ENCODE data around the gene SMAD2. TPM values are rescaled to one million over a fixed set of nuclear protein-coding genes. Genes with fewer than 3 reads are reported as not detected.

SMAD2 gene
- total and polyA plus RNA-seq, 2 experiments from 2014 or later = 52.4 to 77.7 TPM

GRCh38 chr18:47915930-47916329 is 14.5 kb downstream of the SMAD2 start:
- H3K9me3 ChIP-seq (ENCODE audit: low read depth) = no peaks in the 10 kb centered on the region
- no peak overlapping the region for H3K4me3 ChIP-seq
- H2AFZ ChIP-seq = no peak overlapping the region
- H3K9me2 ChIP-seq (ENCODE audit: insufficient read depth) = no peaks in the 10 kb centered on the region
- peaks cover 25% of the 10 kb centered on the region for H4K20me1 ChIP-seq (ENCODE audit: insufficient read depth)
- peaks cover 99% of the 10 kb centered on the region for H3K79me2 ChIP-seq (ENCODE audit: insufficient read depth)
- DNase-seq = no peak
- no peaks in the 10 kb centered on the region for H3K4me1 ChIP-seq (ENCODE audit: insufficient read depth)
- no peak overlapping the region for H3K9ac ChIP-seq
- no peak for TF ChIP-seq EZH2 (IDR thresholded peaks at IDR 0.05; ENCODE audit: insufficient read depth, poor library complexity, severe bottlenecking)
- no peak for TF ChIP-seq EZH2phosphoT487 (IDR thresholded peaks at IDR 0.05; ENCODE audit: insufficient read depth, low read depth)
- H3K27ac ChIP-seq = no peak overlapping the region
- no peaks in the 10 kb centered on the region for H3K27me3 ChIP-seq (replicated peaks; ENCODE audit: insufficient read depth)
- no peak overlapping the region for H3K4me2 ChIP-seq (ENCODE audit: unreplicated experiment)
- H3K36me3 ChIP-seq (ENCODE audit: low read depth) = no peaks in the 10 kb centered on the region
- no peaks in the 10 kb centered on the region for H3F3A ChIP-seq (ENCODE audit: insufficient read depth)
- WGBS, 2 experiments (ENCODE audit: low coverage in 1 of 2, low lambda C conversion rate in 2 of 2, missing lambda C conversion rate in 2 of 2) = 72 to 74% methylated on average over 3 of the region's 3 CpGs
- in situ Hi-C loops (cut with MboI) = no loop called here

DNA sequence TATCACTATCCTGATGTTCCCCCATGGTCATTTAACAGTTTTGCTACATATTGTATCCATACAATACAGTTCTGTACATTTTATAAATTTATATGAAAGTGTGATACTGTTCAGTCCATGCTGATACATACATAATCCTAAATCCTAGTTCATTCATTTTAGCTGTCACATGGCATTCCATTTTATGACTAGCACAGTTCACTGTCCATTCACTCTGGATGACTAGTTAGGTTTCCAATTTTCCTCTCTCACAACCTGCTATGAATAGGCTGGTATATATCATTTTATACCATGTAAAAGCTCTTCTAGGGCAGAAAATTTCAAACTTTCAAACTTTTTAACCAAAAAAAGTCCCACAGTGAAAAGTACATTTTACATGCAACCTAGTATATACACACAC is 15.2 kb downstream of the SMAD2 start:
- H2AFZ ChIP-seq = no peak overlapping the region
- H3K36me3 ChIP-seq (ENCODE audit: low read depth) = no peaks in the 10 kb centered on the region
- H4K20me1 ChIP-seq (ENCODE audit: insufficient read depth) = peaks cover 25% of the 10 kb centered on the region
- peak; percentile 30 for DNase-seq
- H3K9me3 ChIP-seq (ENCODE audit: low read depth) = no peaks in the 10 kb centered on the region
- in situ Hi-C loops (cut with MboI) = no loop called here
- no peak overlapping the region for H3K9ac ChIP-seq
- no peak overlapping the region for H3K27ac ChIP-seq
- H3K4me3 ChIP-seq = no peak overlapping the region
- H3K4me1 ChIP-seq (ENCODE audit: insufficient read depth) = no peaks in the 10 kb centered on the region
- no peaks in the 10 kb centered on the region for H3K9me2 ChIP-seq (ENCODE audit: insufficient read depth)
- H3K27me3 ChIP-seq (replicated peaks; ENCODE audit: insufficient read depth) = no peaks in the 10 kb centered on the region
- H3F3A ChIP-seq (ENCODE audit: insufficient read depth) = no peaks in the 10 kb centered on the region
- H3K4me2 ChIP-seq (ENCODE audit: unreplicated experiment) = no peak overlapping the region
- H3K79me2 ChIP-seq (ENCODE audit: insufficient read depth) = peaks cover 99% of the 10 kb centered on the region
- no peak for TF ChIP-seq EZH2 (IDR thresholded peaks at IDR 0.05; ENCODE audit: insufficient read depth, poor library complexity, severe bottlenecking)
- no peak for TF ChIP-seq EZH2phosphoT487 (IDR thresholded peaks at IDR 0.05; ENCODE audit: insufficient read depth, low read depth)

DNA sequence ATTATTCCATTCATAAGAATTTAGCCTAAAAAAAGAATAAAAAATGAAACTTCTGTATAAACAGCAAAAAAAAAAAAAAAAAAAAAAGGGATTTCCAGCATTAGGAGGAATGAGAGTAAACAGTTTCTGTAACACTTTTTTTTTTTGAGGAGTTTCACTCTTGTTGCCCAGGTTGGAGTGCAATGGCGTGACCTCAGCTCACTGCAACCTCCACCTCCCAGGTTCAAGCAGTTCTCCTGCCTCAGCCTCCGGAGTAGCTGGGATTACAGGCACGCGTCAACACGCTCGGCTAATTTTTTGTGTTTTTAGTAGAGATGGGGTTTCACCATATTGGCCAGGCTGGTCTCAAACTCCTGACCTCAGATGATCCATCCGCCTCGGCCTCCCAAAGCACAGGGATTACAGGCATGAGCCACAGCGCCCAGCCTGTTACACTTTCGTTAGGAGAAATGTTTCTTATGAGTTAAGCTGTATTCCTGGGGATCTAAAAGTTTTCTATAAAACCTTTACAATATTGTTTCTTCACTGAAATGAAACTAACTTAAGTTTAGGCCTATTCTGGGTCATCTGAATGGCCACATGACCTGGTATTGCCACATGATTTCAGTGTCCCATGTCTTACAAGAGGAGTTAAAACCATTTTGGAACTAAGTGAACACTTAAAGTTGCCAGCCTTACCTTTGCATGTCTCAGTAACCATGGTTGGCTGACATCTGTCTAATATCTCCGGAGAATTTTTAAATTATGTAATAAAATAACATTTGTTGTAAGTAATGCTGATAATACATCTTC is 17.5 kb downstream of the SMAD2 start:
- H3K9me3 ChIP-seq (ENCODE audit: low read depth) = no peaks in the 10 kb centered on the region
- no peak for DNase-seq
- no peak overlapping the region for H2AFZ ChIP-seq
- in situ Hi-C loops (cut with MboI) = no loop called here
- WGBS, 2 experiments (ENCODE audit: low coverage in 1 of 2, low lambda C conversion rate in 2 of 2, missing lambda C conversion rate in 2 of 2) = 86 to 90% methylated on average over 11 of the region's 11 CpGs
- H3K36me3 ChIP-seq (ENCODE audit: low read depth) = no peaks in the 10 kb centered on the region
- no peak overlapping the region for H3K4me2 ChIP-seq (ENCODE audit: unreplicated experiment)
- no peak overlapping the region for H3K27ac ChIP-seq
- H3K9ac ChIP-seq = no peak overlapping the region
- H3F3A ChIP-seq (ENCODE audit: insufficient read depth) = no peaks in the 10 kb centered on the region
- H3K4me3 ChIP-seq = no peak overlapping the region
- H4K20me1 ChIP-seq (ENCODE audit: insufficient read depth) = peaks cover 25% of the 10 kb centered on the region; the same call in 1 of the 2 replicates
- peaks cover 99% of the 10 kb centered on the region for H3K79me2 ChIP-seq (ENCODE audit: insufficient read depth)
- TF ChIP-seq EZH2phosphoT487 (IDR thresholded peaks at IDR 0.05; ENCODE audit: insufficient read depth, low read depth) (no peak), EZH2 (IDR thresholded peaks at IDR 0.05; ENCODE audit: insufficient read depth, poor library complexity, severe bottlenecking) (no peak)
- H3K9me2 ChIP-seq (ENCODE audit: insufficient read depth) = no peaks in the 10 kb centered on the region
- H3K4me1 ChIP-seq (ENCODE audit: insufficient read depth) = no peaks in the 10 kb centered on the region
- no peaks in the 10 kb centered on the region for H3K27me3 ChIP-seq (replicated peaks; ENCODE audit: insufficient read depth)

- Histone ChIP-seq H3K9ac (no peak overlapping the region), H3K4me1 (ENCODE audit: insufficient read depth) (no peaks in the 10 kb centered on the region), H3K9me2 (ENCODE audit: insufficient read depth) (no peaks in the 10 kb centered on the region), H3K27ac (no peak overlapping the region), H2AFZ (no peak overlapping the region), H3K4me2 (ENCODE audit: unreplicated experiment) (no peak overlapping the region), H3K9me3 (ENCODE audit: low read depth) (no peaks in the 10 kb centered on the region), H4K20me1 (ENCODE audit: insufficient read depth) (peaks cover 19% of the 10 kb centered on the region; the same call in 1 of the 2 replicates), H3K27me3 (replicated peaks; ENCODE audit: insufficient read depth) (no peaks in the 10 kb centered on the region), H3K79me2 (ENCODE audit: insufficient read depth) (peaks cover 99% of the 10 kb centered on the region), H3K4me3 (no peak overlapping the region), H3F3A (ENCODE audit: insufficient read depth) (no peaks in the 10 kb centered on the region), H3K36me3 (ENCODE audit: low read depth) (no peaks in the 10 kb centered on the region)
- no peak for DNase-seq
- TF ChIP-seq EZH2 (IDR thresholded peaks at IDR 0.05; ENCODE audit: insufficient read depth, poor library complexity, severe bottlenecking) (no peak), EZH2phosphoT487 (IDR thresholded peaks at IDR 0.05; ENCODE audit: insufficient read depth, low read depth) (no peak)
- 94 to 96% methylated on average over 1 of the region's 1 CpG for WGBS, 2 experiments (ENCODE audit: low coverage in 1 of 2, low lambda C conversion rate in 2 of 2, missing lambda C conversion rate in 2 of 2)
- in situ Hi-C loops (cut with MboI) = no loop called here
Observed at GRCh38 chr18:47912343-47912742, 18.1 kb downstream of the SMAD2 start.

All from GM23248 (cell line).